Right lobe of liver (tissue), 6 donors: Measurements from ENCODE around the gene KREMEN1. TPM values are rescaled to one million over a fixed set of nuclear protein-coding genes. Genes with fewer than 3 reads are reported as not detected.

Experiments used
- ATAC-seq, 4 donors: fragments of 200-7000 bp; cut with Tn5 transposase; one replicate each; pipeline ENCODE4 v1.9.1; 2020; ENCODE audit warnings: mild to moderate bottlenecking in 4 of 4, moderate library complexity in 4 of 4
- DNase-seq, 3 donors: peaks; one replicate each; pipeline ENCODE4 v3.0.0-alpha.2; 2020
- H3K27ac ChIP-seq, 3 donors: fragments of 200-600 bp; one replicate each; pipeline ENCODE4 v1.8.0; 2022
- H3K27me3 ChIP-seq, 2 donors: fragments of 200-600 bp; one replicate each; pipeline ENCODE4 v1.8.0; 2022
- H3K36me3 ChIP-seq, 4 donors: fragments of 200-600 bp; sonication (generic) in 1 of 4; one replicate each; pipeline versions ENCODE4 v1.5.1 to v1.8.0; 2017 to 2022; ENCODE audit warnings: control low read depth in 1 of 4
- H3K4me1 ChIP-seq, 4 donors: fragments of 200-600 bp; sonication (generic) in 1 of 4; one replicate each; pipeline versions ENCODE4 v1.5.1 to v1.8.0; 2017 to 2022; ENCODE audit warnings: control low read depth in 1 of 4
- H3K4me3 ChIP-seq, 3 donors: fragments of 200-600 bp; one replicate each; pipeline ENCODE4 v1.8.0; 2022
- H3K9me3 ChIP-seq, 4 donors: fragments of 200-600 bp; sonication (generic) in 1 of 4; one replicate each; pipeline versions ENCODE4 v1.5.1 to v1.8.0; 2017 to 2022; ENCODE audit warnings: control low read depth in 1 of 4
- CTCF ChIP-seq, 4 donors: fragments of 200-600 bp in 3 of 4; fragments of 450-650 bp in 1 of 4; IDR thresholded peaks; one replicate each; pipeline versions ENCODE4 v1.5.1 to v1.8.0; 2016 to 2022; ENCODE audit warnings: antibody characterized with exemption in 4 of 4, mild to moderate bottlenecking in 2 of 4
- POLR2A ChIP-seq: fragments of 450-650 bp; IDR thresholded peaks from one replicate; pipeline ENCODE4 v1.6.1; 2017; ENCODE audit warnings: antibody characterized with exemption, mild to moderate bottlenecking
- WGBS: methylation state at CpG from one replicate; pipeline ENCODE4 v1.1.6; 2018; ENCODE audit warnings: low coverage, low lambda C conversion rate; ENCODE audit not compliant: insufficient coverage; ENCODE audit errors: missing lambda C conversion rate; 5-methylcytosine and 5-hydroxymethylcytosine counted together
- intact Hi-C, 2 donors: fragments of 100-400 bp; cut with DNase I; formaldehyde crosslinking; loops; one replicate each; pipeline versions ENCODE4 v1.11.2 to v1.14.1; 2022
- total RNA-seq, 6 experiments: library from RNA; depleted of rRNA in 2 of 6; stranded (reverse); fragments of >200 nt in 2 of 6; fragmentation: NEBNext Ultra II Directional in 3 of 6; extraction: Animal tissue kit (Norgen Biotek cat#: 25700) in 3 of 6; gene quantifications; one replicate each; pipeline versions ENCODE4 v1.1.0 to v1.2.4, GENCODE V29; 2016 to 2023
- donor health status: DM: no; HTN: yes; CAD: no.
- donor health status: DM: no; HTN: no; CAD: no.
- donor health status: DM: no; HTN: no; CAD: no.
- donor health status: DM: no; HTN: yes; CAD: no.
- donor health status: DM: no; HTN: yes; CAD: no.

The KREMEN1 gene
- total RNA-seq, 6 experiments from 2014 or later = 1.7 to 6.7 (median 3.0) TPM

GRCh38 chr22:29060931-29061330 is 11.9 kb upstream of the KREMEN1 start:
- ATAC-seq (peak; percentile 40 to 75 (median 60)), DNase-seq (no peak)
- no peak overlapping the region for H3K4me3 ChIP-seq
- no peaks in the 10 kb centered on the region for H3K4me1 ChIP-seq
- intact Hi-C loops = no loop called here
- H3K27me3 ChIP-seq = no peaks in the 10 kb centered on the region
- no peak for TF ChIP-seq CTCF (IDR thresholded peaks at IDR 0.05)
- TF ChIP-seq POLR2A = no peak
- H3K27ac ChIP-seq = no peak overlapping the region
- WGBS = 50% methylated on average over 1 of the region's 7 CpGs
- H3K9me3 ChIP-seq = no peaks in the 10 kb centered on the region
- no peaks in the 10 kb centered on the region for H3K36me3 ChIP-seq

GRCh38 chr22:29061773-29062172 is 11.1 kb upstream of the KREMEN1 start, which contains the start of gene C22orf31:
TSS of gene C22orf31 (minus strand) at chr22:29061831. CDS start at chr22:29061792, 39 bp downstream.
- intact Hi-C loops = no loop called here
- H3K36me3 ChIP-seq = no peaks in the 10 kb centered on the region
- H3K4me1 ChIP-seq = no peaks in the 10 kb centered on the region
- DNase-seq = no peak
- H3K27ac ChIP-seq = no peak within 1 kb of the TSS
- no peaks in the 10 kb centered on the region for H3K27me3 ChIP-seq
- TF ChIP-seq CTCF (IDR thresholded peaks at IDR 0.05) = no peak
- no peak within 1 kb of the TSS for H3K4me3 ChIP-seq
- no peaks in the 10 kb centered on the region for H3K9me3 ChIP-seq
- no peak for ATAC-seq
- WGBS = 50% methylated on average over 2 of the region's 2 CpGs

- Histone ChIP-seq H3K27me3 (no peaks in the 10 kb centered on the region), H3K4me3 (no peak overlapping the region), H3K4me1 (no peaks in the 10 kb centered on the region), H3K9me3 (no peaks in the 10 kb centered on the region), H3K27ac (no peak overlapping the region), H3K36me3 (no peaks in the 10 kb centered on the region)
- intact Hi-C loops = no loop called here
- 65% methylated on average over 7 of the region's 8 CpGs for WGBS
- ATAC-seq (no peak), DNase-seq (no peak)
- TF ChIP-seq POLR2A (no peak), CTCF (IDR thresholded peaks at IDR 0.05) (no peak)
Measured at GRCh38 chr22:29062286-29062821, 10.5 kb upstream of the KREMEN1 start.

GRCh38 chr22:29065468-29066190 is 7.2 kb upstream of the KREMEN1 start:
- 32% methylated on average over 7 of the region's 7 CpGs for WGBS
- no peak for ATAC-seq

More at GRCh38 chr22:29065468-29066190, 7.2 kb upstream of the KREMEN1 start:
- H3K4me1 ChIP-seq = no peaks in the 10 kb centered on the region
- no peak for DNase-seq
- no peaks in the 10 kb centered on the region for H3K36me3 ChIP-seq
- TF ChIP-seq CTCF (IDR thresholded peaks at IDR 0.05) = no peak
- no peak for TF ChIP-seq POLR2A
- no peak overlapping the region for H3K27ac ChIP-seq
- no peaks in the 10 kb centered on the region for H3K9me3 ChIP-seq
- intact Hi-C loops = no loop called here
- H3K27me3 ChIP-seq = no peaks in the 10 kb centered on the region
- H3K4me3 ChIP-seq = no peak overlapping the region
